Fibroblast of skin of back (primary cell): ENCODE measurements around the gene FCGR3A. TPM values are rescaled to one million over a fixed set of nuclear protein-coding genes. Genes with fewer than 3 reads are reported as not detected.
"Not testable (repeated sequence)": the region's sequence is repeated elsewhere in the genome, so short reads cannot be mapped to it uniquely, and the experiment has no call there.

Source experiments
- DNase-seq: peaks from one replicate; pipeline ENCODE4 v3.0.0-alpha.2; 2013
- polyA plus RNA-seq, 2 experiments: library from polyadenylated mRNA; unstranded; fragments of 120-200 nt; gene quantifications; one replicate each; pipeline ENCODE4 v1.2.1, GENCODE V29; 2013; ENCODE audit not compliant: insufficient read length in 2 of 2

The FCGR3A gene
- polyA plus RNA-seq (2013, experiment 1 of 2; ENCODE audit: insufficient read length): not detected
- not detected for polyA plus RNA-seq (2013, experiment 2 of 2; ENCODE audit: insufficient read length)

GRCh38 chr1:161549652-161550051, at the start of gene FCGR3A:
Gene FCGR3A (minus strand): TSS chr1:161549818. CDS start chr1:161549736, 82 bp downstream.
- DNase-seq: no peak

- not testable (repeated sequence) for DNase-seq
Measured at GRCh38 chr1:161597077-161597476, 47.5 kb upstream of the FCGR3A start.

DNA sequence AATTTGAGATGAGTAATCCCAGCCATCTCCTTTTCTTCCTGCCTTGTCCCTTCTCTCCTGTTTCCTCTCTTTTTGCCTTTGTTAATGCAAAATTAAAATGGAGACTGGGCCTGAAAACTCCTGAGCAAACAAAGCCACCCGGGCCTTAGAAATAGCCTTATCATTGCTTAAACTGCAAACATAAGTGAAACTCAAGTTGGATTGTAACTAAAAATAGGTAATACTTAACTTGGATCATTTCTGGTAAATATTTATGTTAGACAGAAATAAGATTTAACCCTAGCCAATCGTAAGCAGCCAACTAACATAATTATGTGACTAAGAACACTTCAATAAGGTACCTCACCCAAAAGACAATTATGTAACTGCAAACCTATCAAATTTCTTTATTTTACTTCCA, 46.0 kb upstream of the FCGR3A start:
- not testable (repeated sequence) for DNase-seq

- not testable (repeated sequence) for DNase-seq
Measured at GRCh38 chr1:161595173-161595572, 45.6 kb upstream of the FCGR3A start.

DNA sequence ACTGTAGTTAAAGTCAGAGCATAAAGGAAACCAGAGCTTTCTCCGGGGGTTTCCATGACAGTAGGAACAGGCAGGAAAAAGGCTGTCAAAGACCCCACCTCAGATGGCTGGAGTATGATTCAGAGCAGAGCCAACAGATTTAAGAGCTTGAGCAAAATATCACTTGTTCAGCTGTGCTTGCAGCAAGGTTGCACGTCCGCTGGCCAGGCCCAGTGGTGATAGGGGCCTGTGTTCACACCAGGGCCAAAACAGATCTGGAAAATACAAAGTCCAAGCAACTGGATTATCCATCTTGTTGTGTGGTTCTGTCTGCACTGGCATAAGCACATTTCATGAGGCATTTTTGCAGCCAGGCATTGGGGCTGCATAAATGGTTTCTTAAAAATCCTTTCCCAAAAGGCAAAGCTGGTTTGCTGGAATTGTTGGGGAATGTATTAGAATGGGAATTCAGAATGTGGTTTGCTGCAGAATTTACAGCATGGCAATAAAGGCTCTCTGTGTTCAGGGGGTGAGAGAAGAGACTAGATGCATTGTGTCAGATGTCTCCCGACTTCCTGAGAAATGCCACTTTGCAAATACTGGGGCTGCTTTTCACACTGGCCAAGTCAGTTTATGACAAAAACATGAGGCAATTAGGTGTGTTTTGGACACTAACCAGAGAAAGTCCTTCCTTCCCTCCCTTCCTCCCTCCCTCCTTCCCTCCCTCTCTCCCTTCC, 44.8 kb upstream of the FCGR3A start:
- not testable (repeated sequence) for DNase-seq

GRCh38 chr1:161593092-161593755, 43.6 kb upstream of the FCGR3A start:
- not testable (repeated sequence) for DNase-seq

- not testable (repeated sequence) for DNase-seq
Measured at GRCh38 chr1:161592586-161592985, 43.0 kb upstream of the FCGR3A start.

DNA sequence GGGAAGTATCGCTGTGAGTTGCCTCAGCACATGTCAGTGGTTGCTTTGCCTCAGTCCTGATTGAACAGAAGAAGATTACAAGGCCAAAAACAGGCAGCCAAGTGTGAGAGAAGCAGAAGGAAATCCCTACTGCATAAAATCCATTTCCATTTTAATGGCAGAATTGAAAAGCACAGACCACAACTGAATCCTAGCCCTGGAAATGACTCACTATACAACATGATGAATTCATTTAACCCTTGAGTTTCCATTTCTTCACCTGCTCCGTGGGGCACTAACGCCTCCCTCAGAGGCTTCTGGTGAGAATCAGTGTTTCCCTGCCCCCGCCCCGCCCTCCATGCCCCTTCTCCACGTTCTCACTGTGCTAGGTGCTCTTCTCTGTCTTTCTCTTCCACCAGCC, 40.3 kb upstream of the FCGR3A start:
- DNase-seq: not testable (repeated sequence)

GRCh38 chr1:161589365-161589764, 39.7 kb upstream of the FCGR3A start:
- DNase-seq: not testable (repeated sequence)

GRCh38 chr1:161588596-161588995, 39.0 kb upstream of the FCGR3A start:
- DNase-seq: not testable (repeated sequence)

DNA sequence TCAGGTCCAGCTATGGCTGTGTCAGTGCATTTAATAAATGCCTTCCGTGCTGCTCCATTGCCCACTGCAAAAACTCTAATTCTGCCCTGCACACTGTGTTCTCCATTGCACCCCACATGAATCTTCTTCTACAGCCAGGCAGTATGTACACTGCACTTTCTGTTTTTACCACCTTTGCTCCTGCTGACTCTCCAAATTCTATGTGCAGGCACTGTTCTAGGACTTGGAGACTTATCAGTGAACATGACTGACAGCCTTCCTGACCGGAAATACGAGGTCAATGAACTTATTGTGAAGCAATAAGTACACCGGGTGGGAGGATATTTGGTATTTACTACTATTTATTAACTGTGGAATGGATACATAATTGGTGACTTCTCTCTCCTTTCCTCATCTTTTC, 33.3 kb upstream of the FCGR3A start:
- DNase-seq: not testable (repeated sequence)

DNA sequence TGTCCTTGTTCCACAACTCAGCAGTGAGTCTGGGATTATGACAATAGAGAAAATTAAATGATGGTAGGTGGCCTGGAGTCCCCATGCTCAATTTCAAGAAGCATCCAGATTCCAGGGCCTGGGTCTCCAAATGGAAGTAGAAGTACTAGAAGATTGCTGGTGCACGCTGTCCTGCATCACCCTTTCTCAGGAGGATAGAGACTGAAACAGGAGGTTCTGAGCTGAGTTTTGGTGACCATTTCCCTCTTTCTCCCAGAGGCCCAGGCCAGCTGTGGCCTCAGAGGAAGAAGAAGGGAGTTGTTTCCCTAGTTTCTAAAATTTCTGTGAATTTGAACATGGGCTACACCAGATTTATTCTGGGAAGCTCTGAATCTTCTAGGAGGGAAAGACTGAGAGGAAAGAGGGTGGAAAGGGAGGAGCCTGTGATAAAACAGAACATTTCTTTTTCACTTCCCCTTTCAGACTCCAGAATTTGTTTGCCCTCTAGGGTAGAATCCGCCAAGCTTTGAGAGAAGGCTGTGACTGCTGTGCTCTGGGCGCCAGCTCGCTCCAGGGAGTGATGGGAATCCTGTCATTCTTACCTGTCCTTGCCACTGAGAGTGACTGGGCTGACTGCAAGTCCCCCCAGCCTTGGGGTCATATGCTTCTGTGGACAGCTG, 31.4 kb upstream of the FCGR3A start:
- DNase-seq: not testable (repeated sequence)

GRCh38 chr1:161579856-161580507, 30.4 kb upstream of the FCGR3A start:
- DNase-seq: not testable (repeated sequence)

- DNase-seq: not testable (repeated sequence)
Measured at GRCh38 chr1:161576676-161577075, 27.1 kb upstream of the FCGR3A start.

DNA sequence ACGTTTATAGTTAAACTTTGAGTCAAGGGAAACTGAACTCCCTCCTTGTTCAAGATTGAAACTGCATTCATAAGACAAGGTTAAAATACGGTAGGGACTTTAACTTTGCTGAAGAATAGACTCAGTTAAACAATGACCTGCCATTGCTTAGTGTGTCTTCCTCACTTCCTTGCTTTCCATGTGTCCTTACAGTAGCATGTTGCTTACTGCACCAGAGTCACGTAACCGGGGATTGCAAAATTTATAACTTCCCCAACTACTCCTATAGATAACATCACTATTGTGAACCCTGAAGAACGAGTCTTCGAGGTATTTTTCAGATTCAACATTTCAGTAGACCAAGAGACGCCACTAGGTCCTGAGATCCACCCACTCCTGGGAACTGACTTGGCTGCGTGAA, 22.1 kb upstream of the FCGR3A start:
- DNase-seq: not testable (repeated sequence)

GRCh38 chr1:161566602-161566960, 17.0 kb upstream of the FCGR3A start:
- DNase-seq: peak; percentile 0

DNA sequence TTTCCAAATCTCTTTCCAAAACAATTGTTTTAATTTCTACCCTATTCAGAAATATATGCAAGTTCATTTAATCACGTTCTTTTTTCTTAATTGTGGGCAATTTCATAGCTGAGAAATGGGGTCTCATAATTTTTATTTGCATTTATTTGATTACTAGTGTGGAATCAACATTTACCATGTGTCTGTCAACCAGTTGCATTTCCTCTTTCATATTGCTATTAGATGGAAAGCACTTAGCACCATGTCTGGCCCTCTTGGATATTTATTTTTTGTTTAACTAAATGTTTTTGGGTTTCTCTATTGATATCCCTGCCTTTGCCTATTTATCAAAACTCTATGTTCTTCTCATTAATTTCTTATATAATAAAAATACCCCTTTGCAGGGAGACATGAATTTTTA, 13.9 kb upstream of the FCGR3A start:
- not testable (repeated sequence) for DNase-seq

DNA sequence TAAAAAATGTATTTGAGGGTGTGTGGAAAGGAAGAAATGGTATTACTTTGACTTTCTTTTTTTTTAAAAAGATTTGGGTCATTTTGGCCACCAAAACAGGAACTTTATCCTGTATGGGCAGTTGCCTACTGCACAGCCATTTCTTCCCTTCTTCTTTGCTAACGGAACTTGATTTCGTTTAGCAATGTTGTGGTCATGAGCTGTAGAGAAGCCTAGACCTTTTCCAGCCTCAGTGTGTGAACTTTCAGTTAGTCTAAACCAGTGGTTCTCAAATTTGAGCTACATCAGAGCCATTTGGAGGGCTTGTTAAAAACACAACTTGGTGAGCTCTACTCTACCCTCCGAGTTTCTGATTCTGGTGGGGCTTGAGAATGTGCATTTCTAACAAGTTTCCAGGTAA, 12.8 kb upstream of the FCGR3A start:
- not testable (repeated sequence) for DNase-seq

DNA sequence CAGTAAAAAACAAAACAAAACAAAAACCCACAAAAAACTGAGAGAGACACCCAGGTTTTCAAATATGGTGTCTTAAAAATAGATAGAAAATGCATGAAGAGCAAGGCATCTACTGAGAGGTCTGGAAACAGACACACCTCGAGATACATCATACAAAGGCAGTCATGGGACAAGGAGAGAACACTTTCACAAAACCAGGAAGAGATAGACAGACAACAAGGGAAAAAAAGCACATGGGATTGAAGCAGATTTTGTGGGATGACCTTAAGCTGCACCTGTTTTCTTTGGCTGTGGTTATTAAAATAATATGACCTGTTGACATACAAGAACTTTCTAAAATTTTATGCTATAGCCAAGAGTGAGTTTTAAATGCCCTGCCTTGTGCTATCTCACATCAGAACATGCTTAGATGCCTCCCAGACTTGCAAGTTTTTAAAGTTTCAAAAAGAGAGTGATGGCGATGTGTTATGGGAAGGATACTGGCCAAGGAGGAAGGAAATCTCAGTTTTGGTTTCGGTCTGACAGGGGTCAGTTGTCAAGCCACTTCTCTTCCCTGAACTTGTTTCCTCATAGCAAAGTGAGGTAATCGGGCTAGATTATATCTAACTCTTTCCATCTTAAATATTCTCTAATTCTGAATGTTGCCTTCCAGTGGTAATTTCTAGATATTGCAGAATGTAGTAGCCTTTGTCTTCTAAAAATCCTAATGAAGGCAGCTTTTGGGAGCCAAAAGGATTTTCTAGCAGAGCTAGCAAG, 11.5 kb upstream of the FCGR3A start:
- not testable (repeated sequence) for DNase-seq

DNA sequence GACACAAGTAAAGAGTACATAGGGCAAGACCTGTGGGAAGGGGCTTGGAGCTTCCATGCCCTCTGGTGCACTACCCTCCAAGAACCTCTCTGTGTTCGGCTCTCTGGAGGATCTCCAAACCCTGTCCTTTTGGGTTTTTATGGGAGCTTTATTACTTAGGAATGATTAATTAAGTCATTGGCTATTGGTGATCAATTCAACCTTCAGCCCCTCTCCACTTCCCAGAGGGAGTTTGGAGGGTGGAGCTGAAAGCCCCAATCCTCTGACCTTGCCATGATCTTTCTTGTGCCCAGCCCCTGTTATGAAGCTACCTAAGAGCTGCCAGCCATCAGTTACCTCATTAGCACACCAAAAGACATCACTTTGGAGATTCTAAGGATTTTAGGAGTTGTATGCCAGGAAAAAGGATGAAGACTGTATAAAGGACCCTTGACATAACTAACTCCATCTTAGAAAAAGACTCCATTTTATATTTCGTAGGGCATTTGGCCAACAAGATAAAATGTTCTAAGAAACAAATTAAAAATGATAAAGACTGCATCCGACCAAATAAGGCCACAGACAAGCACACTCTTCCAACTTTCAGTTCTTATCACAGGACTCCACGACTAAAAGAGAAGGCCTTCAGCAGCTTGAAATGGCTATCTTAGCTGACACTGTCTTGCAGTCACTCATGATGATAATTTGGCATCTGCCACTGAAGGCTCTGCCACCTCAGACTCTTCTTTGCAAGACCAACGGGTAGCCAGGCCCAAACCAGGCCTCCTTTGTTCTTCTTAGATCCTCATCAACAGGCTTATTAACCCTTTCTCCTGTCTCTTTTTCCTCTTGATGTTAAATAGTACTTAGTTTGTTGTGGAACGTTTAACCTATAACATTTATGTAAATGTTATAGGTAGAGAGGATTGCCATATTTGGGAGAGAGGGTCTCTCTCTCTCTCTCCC, 8.2 kb upstream of the FCGR3A start:
- not testable (repeated sequence) for DNase-seq

DNA sequence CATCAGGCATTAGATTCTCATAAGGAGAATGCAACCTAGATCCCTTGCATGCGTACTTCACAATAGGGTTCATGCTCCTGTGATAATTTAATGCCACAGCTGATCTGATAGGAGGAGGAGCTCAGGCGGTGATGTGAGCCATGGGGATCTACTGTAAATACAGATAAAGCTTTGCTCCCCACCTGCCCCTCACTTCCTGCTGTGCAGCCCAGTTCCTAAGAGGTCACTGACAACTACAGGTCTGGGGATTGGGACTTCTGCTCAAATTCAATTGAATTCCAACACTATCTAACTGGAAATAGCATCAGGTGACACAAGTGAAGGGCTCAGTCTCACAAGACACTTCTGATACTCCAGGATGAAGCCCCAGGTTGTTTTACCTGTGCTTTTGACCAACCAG, 7.4 kb upstream of the FCGR3A start:
- not testable (repeated sequence) for DNase-seq
